Smooth muscle cell of the pulmonary artery (primary cell): ENCODE measurements around the gene F12. TPM values are rescaled to one million over a fixed set of nuclear protein-coding genes. Genes with fewer than 3 reads are reported as not detected.

Experiments used
- total RNA-seq: library from RNA; depleted of rRNA; stranded (reverse); fragments of >200 nt; gene quantifications from 2 replicates; pipeline ENCODE4 v1.2.3, GENCODE V29; 2014

The F12 gene
- total RNA-seq, result 0.17 TPM in 1 of 2 replicates, not detected in the other

DNA sequence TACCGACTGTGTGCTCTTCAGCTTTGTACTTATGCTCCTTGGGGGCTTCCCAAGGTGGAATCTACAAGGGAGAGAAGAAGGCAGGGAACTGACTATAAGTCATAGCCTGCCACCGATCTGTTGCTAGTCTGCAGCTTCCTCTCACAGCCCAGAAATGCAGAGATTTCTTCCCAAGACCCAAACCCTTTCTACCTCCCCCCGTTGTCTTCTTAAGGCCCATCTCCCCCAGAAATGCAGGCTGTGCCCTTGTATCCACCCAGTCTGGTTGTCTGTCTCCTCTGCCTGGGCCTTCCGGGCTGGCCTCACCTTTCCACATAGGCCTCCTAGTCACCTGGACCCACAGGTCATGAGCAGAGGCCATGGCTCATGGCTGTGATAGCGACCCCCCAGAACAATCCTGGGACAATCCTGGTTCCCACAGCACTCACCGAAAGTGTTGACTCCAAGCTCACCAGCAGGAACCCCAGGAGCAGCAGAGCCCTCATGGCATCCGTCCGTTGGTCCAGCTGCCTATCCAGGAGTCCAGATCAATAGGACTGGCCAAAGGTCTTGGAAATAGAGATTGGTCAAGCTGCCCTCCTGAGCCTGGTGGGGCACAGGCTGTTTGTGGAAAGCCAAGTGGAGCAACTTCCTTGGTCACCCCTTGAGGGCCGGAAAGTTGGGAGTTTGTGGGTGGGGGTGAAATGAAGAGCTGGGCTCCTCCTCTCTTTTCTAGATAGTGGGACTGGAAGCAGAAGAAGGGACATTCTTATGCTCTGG lies at the start of gene F12:
TSS of gene F12 (minus strand) at position 522 of the 759 bp plus-strand sequence. CDS start at position 485, 37 bp downstream.

DNA sequence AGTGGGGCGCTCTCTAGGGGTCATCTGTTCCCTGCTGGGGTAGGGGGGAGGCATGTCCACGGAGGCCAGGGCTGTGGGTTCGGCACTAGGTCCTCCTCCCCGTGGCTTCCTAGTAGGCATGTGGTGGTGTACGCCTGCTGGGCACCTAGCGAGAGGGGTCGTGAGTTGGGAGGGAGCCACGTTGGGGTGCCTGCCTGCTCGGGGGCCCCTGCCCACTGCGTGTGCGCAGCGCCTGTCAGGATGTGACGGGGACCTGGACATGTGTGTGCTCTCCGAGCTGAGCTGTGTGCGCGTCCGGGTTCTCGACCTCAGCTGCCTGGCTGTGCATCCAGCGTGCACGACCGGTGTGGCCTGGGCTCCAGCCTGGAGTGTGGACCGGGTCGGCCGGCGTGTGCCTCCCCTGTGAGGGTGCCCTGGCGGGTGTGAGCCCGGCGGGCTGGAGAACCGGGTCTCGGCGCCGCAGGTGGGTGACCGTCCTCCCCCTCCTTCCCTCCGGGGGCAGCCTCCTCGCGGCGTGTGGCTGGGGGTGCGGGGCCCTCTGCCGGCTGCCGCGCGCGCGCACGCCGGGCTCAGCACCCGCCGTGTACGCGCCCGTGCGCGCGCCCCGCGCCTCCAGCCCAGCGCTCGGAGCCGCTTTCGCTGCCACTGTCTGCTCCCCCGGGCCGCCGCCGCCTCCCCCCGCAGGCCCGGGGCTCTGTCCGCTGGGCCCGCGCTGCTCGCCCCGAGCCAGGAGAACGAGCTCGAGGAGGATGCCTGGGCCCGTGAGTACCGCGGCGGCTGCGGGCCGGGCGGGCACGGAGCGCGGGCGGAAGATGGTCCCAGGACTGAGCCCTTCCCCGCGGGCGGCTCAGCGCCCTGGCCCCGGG lies 37.1 kb upstream of the F12 start, which contains the start of gene PRR7:
TSS of gene PRR7 (plus strand) at position 615 of the 866 bp plus-strand sequence. CDS start 8,254 bp downstream, outside the sequence.

DNA sequence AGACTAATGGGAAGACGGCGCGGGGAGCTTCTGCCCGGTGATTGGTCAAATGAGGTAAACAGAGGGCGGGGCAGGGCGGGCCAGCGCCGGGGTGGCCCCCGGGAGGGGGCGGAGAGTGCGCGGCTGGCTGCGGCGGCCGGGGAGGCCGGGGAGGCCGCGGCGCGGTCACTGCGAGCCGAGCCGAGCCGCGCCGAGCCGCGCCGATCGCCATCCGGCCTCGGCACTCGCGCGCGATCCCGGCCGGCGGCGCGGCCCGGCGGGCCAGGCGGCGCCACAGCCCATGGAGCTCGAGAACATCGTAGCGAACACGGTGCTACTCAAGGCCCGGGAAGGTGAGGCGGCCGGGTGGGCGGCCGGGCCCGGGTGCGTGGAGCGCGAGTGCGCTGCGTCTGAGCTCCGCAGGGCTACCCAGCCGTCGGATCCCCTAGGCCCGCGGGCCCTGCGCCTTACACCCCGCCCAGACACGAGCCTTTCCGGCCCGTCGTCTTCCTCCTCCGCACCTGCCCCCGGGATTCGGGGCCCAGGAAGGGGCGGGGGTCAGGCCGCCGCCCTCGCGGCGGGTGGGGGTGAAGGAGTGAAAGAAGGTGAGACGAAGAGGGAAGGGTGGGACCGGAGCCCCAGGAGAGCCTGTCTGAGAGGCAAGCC lies 17.3 kb upstream of the F12 start, which contains the start of gene GRK6:
TSS of gene GRK6 (plus strand) at position 111 of the 645 bp plus-strand sequence. CDS start at position 281, 170 bp downstream.

DNA sequence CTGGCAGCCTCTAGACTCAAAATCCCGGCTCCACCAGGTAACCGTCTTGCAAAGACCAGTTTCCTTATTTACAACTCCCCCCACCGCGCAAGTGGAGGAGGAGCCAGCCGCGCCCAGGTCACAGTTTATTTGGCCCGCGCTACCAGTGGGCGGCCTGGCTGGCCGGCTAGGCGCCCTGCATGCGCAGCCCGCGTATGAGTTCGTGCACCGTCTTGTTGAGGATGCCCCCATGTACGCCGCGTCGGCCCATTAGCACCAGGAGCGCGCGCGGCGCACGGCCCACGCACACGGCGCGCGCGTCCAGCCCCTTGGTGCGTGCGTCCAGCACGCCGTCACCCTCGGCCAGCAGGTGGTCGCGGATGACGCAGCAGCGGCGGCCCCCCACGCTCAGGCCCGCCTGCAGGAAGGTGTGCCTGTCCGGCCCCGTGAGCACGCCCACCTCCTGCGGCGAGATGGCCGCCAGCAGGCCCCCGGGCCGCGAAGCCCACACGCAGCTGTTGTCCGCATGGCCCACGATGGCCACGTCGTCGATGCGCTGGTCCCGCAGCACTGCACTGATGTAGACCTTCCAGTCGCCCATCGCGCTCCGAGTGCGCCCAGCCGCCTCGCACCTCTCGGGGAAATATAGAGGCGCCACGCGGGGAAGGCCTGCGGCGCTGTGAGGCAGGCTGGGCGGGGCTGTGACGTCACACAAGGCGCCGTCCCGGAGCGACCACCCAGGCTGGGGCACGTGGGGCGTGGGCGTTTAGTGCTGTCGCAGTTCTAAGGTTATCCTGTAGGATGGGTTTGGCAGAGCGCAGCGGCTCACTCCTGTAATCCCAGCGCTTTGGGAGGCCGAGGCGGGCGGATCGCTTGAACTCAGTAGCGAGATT lies 9.1 kb downstream of the F12 start, which contains the start of gene PFN3:
TSS of gene PFN3 (minus strand) at position 665 of the 872 bp plus-strand sequence. CDS start at position 580, 85 bp downstream.

DNA sequence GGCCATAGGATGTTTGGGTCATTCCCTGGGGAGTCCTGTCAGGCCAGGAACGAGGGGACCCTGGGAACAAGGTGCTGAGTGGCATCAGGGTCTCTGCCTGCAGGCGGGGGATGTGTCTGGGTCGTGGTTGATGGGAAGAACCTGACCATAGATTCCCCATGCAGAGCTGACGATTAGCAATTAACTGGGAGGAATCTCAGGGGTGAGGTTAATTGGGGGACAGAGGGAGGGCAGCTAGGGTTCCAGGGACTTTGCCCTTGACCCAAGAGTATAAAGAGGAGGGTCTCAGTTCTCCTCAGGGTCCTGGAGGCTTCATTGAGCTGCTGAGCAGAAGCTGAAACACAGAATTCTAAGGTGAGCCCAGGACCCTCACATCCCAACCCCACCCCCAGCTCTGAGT lies 25.2 kb downstream of the F12 start, which contains the start of gene SLC34A1:
TSS of gene SLC34A1 (plus strand) at position 301 of the 400 bp plus-strand sequence. CDS start 1,308 bp downstream, outside the sequence.

DNA sequence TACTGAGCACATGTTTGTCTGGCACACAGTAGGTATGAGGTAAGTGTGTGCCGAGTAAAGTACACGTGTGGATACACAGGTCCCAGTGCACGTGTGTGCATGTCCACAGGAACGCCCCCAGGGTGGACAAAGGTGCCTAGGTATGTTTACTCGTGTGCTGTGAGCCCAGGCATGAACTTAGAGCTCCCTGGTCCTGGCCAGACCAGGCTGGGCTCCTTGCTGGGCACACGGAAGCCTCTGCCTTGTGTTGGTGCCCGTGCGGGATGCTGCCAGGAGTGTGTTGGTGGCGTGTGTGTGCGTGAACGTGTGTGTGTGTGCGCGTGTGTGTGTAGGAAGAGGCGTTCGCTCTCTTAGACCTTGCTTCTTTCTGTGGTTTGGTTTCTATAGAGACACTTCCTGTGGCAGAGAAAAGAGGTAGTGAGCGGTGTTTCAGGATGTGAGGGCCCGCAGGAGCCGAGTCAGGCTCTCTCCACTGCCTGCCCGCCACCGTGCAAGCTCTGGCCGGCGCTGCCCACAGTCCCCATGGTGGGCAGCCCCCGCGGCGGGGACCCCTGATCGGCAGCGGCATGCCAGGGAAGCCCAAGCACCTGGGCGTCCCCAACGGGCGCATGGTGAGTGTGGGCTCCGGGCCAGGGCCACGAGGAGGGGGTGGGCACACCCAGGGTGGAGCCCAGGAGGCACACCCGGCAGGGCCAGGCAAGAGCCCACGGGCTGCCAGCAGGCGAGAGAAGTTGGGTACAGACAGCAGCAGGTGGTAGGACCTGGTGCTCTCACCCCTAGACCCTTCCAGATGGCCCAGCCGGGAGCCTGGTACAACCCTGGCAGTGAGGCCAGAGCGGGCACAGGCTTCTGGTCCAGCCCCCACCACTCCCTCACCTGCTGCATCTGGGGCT lies 51.7 kb downstream of the F12 start, which contains the start of gene RGS14:
TSS of gene RGS14 (plus strand) at position 466 of the 893 bp plus-strand sequence. CDS start at position 567, 101 bp downstream.

Other genes with a start within 250 kb of the F12 start
- 20.3 and 25.1 TPM in 2 replicates for gene RAB24, start 105.8 kb downstream of the F12 start, total RNA-seq
- gene PRELID1, start 105.8 kb downstream of the F12 start, total RNA-seq, result 54.6 and 58.7 TPM in 2 replicates
- gene MXD3, start 97.7 kb downstream of the F12 start, total RNA-seq, result 2.6 and 5.0 TPM in 2 replicates
- gene LMAN2, start 57.9 kb downstream of the F12 start, total RNA-seq, result 456 and 488 TPM in 2 replicates
- gene RGS14, start 51.6 kb downstream of the F12 start, total RNA-seq, result 2.7 and 3.3 TPM in 2 replicates
- gene SLC34A1, start 25.1 kb downstream of the F12 start, total RNA-seq, result not detected in 2 replicates
- not detected in 2 replicates for gene PFN3, start 8.9 kb downstream of the F12 start, total RNA-seq
- gene GRK6, start 17.1 kb upstream of the F12 start, total RNA-seq, result 14.5 and 19.7 TPM in 2 replicates
- gene PRR7, start 37.2 kb upstream of the F12 start, total RNA-seq, result 5.7 and 11.4 TPM in 2 replicates
- 86.1 and 86.8 TPM in 2 replicates for gene DBN1, start 64.1 kb upstream of the F12 start, total RNA-seq
- 146 and 192 TPM in 2 replicates for gene PDLIM7, start 88.0 kb upstream of the F12 start, total RNA-seq
- 5.3 and 6.7 TPM in 2 replicates for gene DOK3, start 100.3 kb upstream of the F12 start, total RNA-seq
- 124 and 165 TPM in 2 replicates for gene DDX41, start 107.4 kb upstream of the F12 start, total RNA-seq
- 23.2 and 28.4 TPM in 2 replicates for gene FAM193B, start 145.0 kb upstream of the F12 start, total RNA-seq
- 253 and 380 TPM in 2 replicates for gene TMED9, start 182.6 kb upstream of the F12 start, total RNA-seq
- 56.6 and 79.8 TPM in 2 replicates for gene B4GALT7, start 190.6 kb upstream of the F12 start, total RNA-seq